GM12878 (cell line): ENCODE results near the gene ACP4.

Experiments
- CTCF ChIP-seq, 3 experiments: IDR thresholded peaks in 2 of 3; conservative IDR thresholded peaks in 1 of 3; 2 replicates each; pipeline ENCODE4 v1.5.1; 2011; ENCODE audit warnings: low read depth in 3 of 3, low read length in 3 of 3, mild to moderate bottlenecking in 3 of 3, control low read depth in 2 of 3, moderate library complexity in 2 of 3, inconsistent platforms in 1 of 3, mixed read lengths in 1 of 3; ENCODE audit not compliant: control insufficient read depth in 2 of 3, insufficient read depth in 1 of 3; ENCODE audit errors: extremely low read depth in 1 of 3
- FOXM1 ChIP-seq: IDR thresholded peaks from 2 replicates; pipeline ENCODE4 v1.6.1; 2012; ENCODE audit warnings: low read depth, mild to moderate bottlenecking, inconsistent platforms, low read length, moderate library complexity
- MYC ChIP-seq: IDR thresholded peaks from 2 replicates; pipeline ENCODE4 v1.6.1; 2011; ENCODE audit warnings: mild to moderate bottlenecking, low read length, moderate library complexity, inconsistent platforms; ENCODE audit not compliant: insufficient read depth, insufficient replicate concordance, insufficient read length, severe bottlenecking
- NRF1 ChIP-seq: conservative IDR thresholded peaks from 2 replicates; pipeline ENCODE4 v1.6.1; 2011; ENCODE audit warnings: mild to moderate bottlenecking, low read depth, low read length, improper control_type of control experiment

GRCh38 chr19:50835785-50836542, 45.7 kb downstream of the ACP4 start:
- TF ChIP-seq MYC: no peak
- no peak for TF ChIP-seq CTCF (IDR thresholded peaks at IDR 0.05 in 2 of 3, conservative IDR thresholded peaks at IDR 0.05 in 1 of 3; ENCODE audit: control insufficient read depth in 2 of 3, extremely low read depth in 1 of 3, insufficient read depth in 1 of 3, low read depth in 3 of 3, low read length in 3 of 3)
- no peak for TF ChIP-seq FOXM1
- TF ChIP-seq NRF1: no peak
